ENCODE data around the gene ATP8A1.

ATP8A1 gene

DNA sequence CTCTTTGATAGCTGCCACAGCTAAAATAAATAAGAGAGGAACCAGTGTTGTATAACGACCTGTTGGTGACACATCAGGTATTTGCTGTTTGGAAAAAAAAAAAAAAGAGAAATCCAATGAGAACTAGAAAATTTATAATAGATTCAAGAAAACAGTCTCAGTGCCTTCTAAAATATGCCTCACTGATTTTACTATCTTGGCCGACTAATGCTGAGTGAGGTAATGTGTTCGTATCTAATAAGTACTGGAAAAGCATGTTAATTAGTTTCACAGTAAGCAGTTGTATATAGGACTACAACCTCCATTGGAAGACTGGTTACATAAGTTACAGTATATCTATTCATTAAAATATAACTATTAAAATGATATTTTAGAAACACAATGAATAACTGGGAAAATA is 32.4 kb downstream of the ATP8A1 start:
- no peak for DNase-seq

DNA sequence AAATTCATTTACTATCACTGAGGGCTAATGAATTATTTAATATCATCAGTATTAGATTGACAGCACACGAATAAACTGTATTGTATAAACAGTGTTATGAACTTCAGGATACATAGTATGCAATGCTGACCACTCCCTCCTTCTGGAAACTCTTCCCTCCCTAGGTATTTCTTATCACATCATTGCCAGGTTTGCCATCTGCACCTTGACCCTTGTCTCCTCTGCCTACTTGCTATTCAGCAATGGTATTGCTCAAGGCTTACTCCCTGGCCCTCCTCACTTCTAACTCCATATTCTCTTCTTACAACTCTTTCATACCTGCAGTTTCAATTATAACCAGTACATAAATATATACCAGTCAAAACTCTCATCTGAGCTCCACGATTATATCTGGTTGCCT is 38.9 kb downstream of the ATP8A1 start:
- DNase-seq = no peak

DNA sequence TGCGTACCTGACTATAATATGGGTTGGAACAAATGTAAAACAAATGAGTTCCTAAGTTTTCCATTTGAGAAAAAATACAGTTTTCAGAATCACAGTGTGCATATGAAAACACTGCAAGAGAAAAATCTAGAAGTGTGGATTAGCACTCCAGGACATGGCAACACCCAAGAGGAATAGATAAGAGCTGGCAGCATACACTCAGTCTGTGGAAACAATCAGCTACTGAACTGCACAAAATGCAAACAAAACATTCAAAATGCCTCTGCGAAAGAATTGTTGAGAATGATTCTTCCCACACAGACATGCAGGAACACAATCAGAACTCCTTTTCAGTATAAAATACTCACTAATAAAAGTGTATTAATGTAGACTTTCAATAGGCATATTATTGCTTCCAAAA is 39.9 kb downstream of the ATP8A1 start:
- no peak for DNase-seq

DNA sequence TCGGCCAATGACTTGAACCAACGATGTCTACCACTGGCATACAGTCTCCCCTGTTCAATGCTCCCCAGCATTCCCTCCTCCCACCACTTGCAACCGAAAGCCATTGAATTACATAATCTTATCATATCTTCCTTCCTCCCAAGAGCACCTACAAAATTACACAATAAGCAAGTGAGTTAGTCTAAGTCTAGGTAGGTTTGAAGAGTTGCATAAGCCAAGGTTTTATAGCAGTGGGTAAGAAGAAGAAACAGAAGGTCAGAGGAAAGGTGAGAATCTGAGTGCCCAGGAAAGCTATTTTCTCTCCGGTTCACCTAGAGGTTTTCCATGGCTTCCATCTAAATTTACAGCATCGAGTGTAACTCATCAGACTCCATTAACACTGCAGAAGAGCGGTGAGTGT is 40.3 kb downstream of the ATP8A1 start:
- no peak for DNase-seq

DNA sequence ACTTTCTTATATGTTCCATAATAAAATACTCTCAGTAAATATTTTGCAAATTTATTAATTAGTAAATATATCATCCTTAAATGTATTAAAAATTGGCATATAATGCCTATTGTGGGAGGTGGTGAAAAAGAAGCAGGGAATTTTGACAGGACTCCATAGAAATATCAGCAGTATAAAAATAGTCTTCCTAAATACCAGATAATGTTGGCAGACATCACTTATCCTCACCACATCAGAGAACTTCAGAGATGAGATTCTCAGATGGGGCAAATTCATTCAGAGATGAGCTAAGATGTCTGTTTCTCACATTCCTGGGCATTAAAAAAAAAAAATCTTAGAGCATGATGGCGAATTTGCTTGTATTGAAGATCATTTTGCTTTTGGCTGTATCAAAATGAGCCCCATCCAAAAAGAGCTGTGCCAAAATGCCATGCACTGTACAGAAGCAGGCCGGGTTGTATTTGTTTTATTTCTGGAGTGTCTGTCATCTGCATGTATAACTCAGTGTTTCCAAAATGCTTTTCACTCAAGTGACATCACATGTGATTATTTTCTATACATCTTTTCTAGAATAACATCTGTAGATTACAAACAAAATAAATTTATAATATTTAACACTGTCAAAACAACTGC is 41.7 kb downstream of the ATP8A1 start:
- no peak for DNase-seq

DNA sequence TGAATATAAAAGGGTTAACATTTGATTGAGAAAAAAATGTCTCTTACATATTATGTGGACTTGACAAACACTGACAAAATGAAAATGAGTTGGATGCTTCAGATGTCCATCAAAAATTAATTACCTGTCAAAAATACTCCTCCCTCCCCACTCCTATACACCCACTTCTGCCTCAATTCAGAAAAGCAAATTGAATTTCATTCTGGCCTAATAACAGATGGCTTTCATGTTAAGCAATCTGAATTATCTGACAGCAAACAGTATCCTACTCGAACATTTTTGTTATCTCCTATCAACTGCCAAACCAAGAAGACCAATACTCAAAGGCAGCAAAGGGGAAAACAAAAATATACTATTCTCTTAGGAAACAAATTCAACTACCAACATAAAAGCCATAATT is 44.0 kb downstream of the ATP8A1 start:
- DNase-seq = no peak

DNA sequence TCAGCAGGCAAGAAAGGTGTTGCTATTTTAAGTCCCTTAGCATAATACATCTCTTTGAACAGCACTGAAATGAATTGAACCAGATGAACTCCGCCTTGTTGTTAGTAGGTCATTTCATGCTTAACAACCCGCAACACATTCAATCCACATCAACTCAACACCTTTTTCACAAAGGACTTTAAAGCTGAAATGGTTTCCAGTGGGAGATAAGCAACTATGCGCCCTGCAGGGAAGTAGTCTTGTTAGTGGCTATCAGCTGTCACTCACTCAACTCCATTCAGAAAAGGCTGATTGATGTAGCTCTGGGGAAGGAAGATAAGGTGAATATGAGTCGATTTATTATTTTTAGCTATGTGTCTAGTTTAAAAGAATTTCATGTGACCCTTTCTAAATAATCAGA is 46.0 kb downstream of the ATP8A1 start:
- no peak for DNase-seq

DNA sequence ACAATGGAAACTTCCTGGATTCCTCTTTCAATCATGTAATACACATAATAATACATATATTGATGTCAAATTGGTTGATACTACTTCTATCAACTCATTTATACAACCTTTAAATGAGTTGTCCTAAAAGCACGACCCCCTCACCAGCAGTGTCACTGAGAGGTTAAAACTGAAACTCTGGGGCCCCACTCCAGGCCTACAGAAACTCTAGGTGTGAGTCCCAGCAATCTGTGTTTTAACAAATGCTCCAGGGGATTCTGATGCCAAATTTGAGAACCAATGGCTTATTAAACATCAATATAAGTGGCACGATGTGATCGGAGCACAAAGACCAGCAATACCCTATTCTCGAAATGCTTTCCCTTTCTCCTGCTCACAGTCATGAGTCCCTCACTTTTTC is 47.9 kb downstream of the ATP8A1 start:
- DNase-seq = no peak

DNA sequence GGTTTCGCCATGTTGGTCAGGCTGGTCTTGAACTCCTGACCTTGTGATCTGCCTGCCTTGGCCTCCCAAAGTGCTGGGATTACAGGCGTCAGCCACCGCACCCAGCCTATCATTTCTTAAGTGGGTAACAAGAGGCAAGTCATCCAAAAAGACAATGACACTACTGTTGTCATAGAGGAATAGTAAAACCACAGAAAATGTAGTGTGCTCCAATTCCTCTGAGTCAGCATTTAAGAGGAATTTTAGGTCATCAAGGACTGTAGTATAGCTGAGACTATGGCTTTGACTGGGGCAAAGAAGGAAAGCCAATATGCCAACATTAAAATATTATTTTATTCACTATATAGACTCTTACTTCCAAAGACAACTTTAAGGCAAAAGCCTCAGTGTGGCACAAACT is 48.4 kb downstream of the ATP8A1 start:
- no peak for DNase-seq

DNA sequence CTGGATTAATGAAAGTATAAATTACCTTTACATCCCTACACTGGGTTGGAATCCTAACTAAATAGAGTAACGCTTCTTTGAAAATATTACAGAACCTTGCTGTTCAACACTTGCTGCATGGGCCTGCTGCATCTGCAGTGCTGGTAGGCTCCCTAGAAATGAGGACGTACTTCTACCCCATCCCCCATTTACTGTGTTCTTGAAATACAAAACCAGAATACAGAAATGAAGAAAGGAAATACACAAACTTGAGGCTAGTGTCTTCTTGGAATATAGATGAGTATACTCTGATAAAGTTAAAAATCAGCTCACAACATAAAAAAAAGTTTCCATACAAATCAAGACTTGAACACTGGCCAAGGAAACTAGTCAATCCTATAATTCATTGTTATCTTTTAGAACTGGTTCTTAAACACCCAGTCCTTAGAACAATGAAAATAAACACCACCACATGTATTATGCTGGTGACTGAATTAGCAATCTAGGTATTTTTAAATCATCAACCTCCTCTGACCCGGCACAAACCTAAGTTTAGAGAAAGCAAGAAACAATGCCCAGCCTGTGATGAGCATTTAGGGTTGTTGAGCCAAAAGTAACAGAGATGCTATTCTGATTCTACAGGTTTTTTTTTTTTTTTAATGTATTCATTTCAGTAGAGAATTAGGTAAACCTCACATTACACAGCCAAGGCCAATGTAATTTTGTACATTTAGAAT is 49.7 kb downstream of the ATP8A1 start:
- DNase-seq = no peak

DNA sequence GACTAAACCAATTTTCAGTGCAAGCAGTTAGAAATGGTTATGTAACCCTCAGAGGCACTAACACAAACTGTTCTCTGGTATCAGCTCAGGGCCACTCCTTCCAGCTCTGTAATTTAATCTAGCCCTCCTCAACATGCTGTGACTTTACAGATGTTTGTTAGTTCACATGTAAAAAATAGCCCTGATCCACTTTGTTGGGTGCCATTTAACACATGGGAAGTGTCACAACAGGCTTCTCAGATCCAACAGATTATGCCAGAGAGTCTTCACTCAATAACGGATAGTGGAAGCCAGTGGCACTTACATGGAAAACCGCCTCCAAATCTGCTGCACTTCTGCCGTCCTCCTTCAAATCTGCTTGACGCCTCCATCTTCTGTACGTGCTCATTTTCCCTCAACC is 51.6 kb downstream of the ATP8A1 start:
- no peak for DNase-seq

DNA sequence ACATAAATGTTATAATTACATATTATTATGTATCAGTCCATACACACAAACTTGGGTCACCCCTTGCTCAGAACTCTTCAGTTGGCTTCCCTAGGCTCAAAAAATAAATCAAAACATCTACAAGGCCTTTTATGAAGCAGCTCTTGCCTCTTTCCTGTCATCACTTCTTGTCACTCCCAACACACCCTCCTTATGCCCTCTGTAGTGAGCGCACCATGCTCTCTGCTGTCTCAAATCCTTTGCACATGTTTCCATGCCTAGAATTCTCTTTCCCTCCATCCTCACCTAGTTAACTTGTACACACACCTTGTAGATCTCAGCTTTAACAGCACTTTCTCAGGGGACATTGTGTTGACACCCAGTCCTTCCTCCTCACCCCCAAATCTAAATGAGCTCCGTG is 53.0 kb downstream of the ATP8A1 start:
- DNase-seq = no peak

DNA sequence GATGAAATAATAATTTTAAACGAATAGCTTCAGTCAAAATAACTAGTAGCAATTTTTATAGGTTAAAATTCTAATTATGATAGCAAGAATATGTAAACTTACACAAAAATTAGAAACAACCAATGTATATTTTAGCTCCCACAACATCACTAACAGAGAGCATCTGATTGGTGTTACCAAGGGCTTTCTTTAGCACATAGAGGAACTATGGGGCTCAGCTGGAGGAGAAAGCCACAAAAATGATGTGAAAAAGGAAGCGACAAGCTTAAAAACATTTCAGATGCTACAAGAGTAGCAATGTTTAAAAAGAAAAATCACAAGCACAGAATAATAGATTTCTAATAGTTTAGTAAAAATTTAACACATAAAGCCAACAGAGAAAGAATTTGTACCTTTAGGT is 56.3 kb downstream of the ATP8A1 start:
- no peak for DNase-seq

DNA sequence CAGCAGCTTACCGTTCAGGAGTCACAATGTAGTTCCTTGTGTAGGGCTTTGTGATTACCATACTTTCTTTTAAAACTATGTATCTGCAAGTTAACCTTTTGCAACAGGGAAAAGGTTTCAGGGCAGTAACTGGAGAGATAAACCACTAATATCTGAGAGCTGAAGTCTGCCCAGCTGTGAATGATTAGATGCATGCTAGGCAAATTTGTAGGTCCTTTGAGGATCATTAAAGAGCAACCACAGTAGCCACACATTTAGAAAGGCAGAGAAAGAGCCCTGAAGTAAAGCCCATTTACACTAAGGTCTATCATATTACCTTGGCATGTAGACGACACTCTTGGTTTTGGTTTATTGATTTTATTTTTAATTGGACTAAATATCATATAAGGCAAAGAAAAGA is 60.0 kb downstream of the ATP8A1 start:
- DNase-seq = no peak

DNA sequence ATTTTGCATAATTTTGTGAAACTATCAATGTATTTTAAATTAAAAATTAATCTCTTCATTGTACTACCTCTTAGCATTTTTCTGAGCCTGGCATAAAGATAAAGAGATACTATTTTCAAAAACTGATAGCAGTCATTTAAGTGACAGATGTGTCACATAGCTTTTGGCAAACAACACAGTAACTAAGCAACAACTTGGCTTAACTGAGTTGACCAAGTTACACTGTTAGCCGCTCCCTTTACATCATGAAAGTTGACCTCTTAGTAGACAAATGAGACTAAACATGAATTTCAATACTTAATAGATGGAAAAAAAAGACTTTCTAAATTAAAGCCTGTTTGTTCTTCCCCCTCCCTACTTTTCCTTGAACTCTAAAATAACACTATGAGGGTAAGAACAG is 62.0 kb downstream of the ATP8A1 start:
- DNase-seq = no peak

DNA sequence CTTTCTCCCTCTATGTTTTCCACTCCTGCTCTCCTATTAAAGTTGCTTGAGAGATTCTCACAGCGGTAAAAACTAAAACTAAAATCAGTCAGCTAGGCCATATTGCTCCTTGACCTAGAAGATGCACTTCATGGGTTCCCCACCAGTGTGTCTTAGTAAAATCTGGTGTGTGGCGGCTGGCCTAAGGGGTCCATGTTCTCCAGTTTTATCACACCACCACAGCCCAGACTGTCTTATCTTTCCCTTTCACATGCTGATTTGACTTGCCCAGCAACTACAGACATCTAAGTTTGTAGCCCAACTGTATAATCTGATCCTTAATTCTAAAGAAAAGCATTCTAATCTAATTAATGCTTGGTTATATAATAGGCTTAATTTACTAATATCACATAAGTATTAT is 68.0 kb downstream of the ATP8A1 start:
- no peak for DNase-seq

DNA sequence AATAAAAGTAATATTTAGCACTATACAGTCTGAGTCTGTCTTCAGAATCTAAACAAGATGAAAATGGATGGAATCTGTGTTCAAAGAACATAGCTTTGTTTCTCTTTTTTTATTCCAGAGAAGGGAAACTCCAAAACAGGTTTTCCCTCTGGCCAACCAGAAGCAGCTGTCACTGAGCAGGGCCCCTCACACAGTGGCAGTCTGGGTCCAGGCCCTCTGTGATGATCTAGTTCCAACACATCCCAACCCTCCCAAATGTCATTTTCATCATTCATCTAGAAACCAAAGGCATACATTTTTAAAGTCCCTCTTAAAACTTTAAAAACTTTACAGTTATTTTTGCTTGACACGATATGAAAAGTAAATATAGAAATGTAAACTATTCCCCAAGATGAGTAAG is 70.1 kb downstream of the ATP8A1 start:
- no peak for DNase-seq

DNA sequence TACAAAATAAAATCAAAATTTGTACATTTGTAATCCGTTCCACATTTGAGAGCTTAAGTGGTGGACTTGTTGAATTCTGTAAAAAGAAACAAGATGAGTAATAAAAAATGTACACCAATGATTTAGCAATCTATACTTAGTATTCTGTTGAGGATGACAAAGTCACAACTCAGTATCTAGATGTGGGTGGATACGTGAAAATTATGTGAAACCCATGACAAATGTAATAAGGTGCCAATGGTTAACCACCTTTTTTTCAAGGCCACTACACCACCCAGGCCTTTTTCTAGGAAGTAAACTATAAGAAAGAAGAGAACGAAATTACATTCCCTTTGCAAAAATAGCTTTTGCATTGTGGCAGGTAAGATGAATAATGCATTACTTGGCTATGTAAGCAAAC is 77.0 kb downstream of the ATP8A1 start:
- DNase-seq = no peak

DNA sequence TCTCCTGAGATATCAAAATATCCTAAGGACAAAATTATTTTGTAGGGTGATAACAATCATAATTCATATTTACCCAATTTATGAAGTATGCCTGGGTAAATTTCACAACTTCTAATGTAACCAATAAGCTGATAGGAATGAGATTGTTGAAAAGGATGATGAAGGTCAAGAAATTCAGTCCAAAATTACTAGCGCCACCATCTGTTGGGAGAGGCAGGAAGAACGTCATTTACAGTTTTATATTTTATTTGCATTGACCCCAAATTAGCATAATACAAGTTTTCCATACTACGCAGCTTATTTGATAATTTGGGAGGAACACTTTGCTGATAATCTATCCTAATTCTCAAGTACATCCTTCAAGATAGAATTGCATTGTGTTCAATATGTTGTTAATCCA is 78.7 kb downstream of the ATP8A1 start:
- no peak for DNase-seq

DNA sequence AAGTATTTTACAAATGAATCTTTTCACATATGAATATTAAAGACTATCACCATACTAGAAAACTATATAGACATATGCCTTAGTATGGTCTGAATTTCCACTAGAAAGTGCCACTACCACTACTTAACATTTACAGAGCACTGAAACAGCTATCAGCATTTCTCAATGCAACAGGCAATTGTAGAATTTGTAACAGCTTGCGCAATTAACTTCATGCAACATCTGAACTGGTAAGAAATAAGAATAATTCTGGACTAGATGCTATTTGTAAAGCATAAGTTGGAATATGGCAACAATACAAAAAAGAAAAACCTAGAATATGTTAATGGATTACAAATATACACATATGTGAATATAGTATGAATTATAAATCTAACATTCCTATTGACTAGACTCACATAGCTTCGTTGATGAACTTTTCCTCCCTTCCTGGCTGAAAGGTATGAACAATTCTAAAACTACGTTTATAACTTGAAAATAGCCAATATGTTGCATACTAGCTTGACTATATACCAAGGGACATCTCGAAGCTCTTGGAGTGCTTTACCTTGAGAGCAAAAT is 82.0 kb downstream of the ATP8A1 start:
- DNase-seq = no peak

DNA sequence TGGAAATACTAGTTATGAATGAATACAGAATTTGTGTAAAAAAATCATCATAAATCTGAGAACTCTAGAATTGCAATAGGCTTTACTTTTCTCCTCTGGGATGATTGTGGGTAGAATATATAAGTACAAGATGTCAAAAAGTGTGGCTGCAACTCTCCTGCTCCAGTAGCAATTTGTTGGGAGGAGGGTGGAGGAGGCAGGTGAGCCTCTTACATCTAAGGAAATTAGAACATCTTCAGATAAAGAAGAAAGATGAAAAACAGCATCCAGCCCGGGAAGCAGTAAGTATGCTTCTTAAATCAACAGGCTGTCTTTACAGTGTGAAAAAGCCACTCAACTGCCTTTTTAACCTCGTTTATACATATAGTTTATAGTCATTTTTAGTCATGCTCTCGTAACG is 83.7 kb downstream of the ATP8A1 start:
- no peak for DNase-seq

DNA sequence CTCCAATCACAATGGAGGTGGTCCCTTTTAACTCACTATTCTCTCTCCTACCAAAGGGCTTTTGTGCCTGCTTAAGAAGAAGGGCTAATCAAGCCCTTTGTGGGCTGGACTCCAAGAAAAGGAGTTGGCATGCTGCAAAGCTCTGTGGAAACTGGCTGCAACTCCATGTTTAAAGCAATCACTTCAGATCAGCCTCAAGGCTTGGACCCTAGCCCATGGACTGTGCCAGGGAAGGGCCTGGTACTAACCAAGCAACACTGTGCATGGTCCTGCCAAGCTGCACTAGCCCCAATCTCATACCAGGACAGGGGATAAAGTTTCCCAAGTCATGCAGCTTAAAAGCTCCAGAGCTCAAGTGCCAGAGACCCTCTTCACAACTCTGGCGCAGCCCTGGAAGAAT is 86.7 kb downstream of the ATP8A1 start:
- peak; percentile 42 for DNase-seq

DNA sequence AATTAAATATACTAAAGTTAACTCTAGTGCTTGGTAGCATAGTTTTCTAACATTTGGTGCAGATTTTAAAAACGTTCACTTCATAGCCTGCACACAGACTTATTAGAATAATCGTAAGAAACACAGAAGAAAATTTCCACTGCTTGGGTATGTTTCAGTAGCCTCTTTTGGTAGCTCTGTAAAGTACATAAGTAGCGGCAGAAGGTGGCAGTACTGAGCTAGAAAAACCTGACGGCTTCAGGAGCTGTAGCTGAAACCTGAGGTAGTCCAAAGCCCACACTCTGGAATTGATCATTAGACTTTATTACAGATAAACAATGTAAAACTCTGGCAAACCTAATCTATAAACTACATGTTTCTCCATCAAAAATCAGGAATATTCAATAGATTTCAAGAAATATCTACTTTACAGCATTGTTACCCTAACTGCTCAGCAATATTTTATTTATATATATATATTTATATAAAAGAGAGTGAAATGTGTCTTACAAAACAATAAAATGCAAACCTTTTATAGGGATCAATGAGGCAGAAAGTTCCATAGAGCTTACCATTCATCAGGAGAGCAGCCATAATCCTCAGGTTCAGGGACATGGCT is 88.2 kb downstream of the ATP8A1 start:
- DNase-seq = peak; percentile 37

DNA sequence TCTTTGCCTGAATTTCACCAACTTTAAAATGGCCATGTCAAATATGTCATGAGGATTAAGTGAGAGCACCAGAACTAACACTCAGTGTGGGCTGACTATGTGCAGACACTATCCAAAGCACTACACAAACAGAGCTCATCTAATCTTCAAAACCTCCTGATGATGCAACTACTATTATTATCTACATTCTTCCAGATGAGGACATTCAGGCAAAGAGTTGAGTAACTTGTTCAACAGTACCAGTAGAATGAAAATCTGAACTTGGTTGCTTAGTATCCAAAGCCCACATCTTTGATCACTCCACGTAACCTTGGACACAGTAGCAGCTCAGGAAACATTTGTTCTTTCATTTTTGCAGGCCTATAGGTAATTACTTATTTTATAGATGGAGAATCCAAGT is 90.1 kb downstream of the ATP8A1 start:
- DNase-seq = peak; percentile 51
